ENCODE data around the gene TMPRSS11E.
"Not testable (repeated sequence)": the region's sequence is repeated elsewhere in the genome, so short reads cannot be mapped to it uniquely, and the experiment has no call there.

The TMPRSS11E gene, protein sequence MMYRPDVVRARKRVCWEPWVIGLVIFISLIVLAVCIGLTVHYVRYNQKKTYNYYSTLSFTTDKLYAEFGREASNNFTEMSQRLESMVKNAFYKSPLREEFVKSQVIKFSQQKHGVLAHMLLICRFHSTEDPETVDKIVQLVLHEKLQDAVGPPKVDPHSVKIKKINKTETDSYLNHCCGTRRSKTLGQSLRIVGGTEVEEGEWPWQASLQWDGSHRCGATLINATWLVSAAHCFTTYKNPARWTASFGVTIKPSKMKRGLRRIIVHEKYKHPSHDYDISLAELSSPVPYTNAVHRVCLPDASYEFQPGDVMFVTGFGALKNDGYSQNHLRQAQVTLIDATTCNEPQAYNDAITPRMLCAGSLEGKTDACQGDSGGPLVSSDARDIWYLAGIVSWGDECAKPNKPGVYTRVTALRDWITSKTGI

DNA sequence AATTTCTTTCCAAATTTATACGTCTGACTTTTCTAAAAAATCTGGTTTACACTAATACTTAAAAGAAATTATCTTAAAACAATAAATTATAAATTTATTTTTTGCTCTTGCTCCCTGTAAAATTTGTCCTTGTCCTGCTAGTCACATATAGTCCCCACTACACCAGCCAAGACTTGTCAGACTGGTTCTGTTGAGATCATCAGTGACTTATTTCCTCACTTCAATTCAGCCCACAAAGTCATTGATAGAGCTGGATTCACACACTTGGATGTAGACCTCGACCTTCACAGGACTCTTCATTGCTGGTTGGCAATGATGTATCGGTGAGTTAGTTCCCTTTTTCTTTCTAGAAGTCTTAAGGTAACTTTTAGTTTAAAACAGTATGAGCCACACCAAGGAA, at the start of gene TMPRSS11E:
TSS of gene TMPRSS11E (plus strand) at position 263 of the 400 bp plus-strand sequence. CDS start at position 313, 50 bp downstream.
- no peak for DNase-seq

DNA sequence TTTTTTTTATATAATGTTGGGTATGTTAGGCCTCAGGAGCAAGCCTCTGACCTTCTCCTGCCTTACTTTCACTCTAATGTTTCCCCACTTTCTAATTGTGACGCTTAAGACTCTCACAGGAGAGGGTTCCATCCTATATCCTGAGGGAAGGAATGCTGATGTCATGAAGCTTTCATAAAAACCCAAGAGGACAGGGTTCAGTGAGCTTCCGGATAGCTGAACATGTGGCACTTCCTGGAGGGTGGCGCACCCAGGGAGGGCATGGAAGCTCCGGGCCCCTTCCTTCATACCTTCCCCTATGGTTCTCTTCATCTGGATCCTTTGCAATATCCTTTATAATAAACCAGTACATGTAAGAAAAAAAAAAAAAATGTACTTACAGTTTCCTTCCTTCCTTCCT, 48.0 kb upstream of the TMPRSS11E start:
- DNase-seq: no peak

DNA sequence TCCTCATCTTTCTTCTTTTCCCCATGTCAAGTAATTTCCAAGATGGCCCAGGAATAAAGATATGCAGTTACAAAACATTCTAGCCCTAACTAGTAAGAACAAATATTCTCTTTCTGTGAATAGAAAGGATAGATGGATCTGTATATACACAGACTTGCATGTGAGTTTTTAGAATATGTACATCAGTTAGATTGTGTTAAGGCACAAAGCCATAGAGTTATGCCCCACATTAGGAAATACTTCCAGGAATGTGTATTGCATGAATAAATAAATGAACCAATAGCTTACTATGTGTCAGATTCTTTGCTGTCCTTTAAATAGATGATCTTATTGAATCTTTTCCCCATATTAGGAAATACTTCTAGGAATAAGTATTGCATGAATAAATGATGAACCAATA, 46.0 kb upstream of the TMPRSS11E start:
- no peak for DNase-seq

DNA sequence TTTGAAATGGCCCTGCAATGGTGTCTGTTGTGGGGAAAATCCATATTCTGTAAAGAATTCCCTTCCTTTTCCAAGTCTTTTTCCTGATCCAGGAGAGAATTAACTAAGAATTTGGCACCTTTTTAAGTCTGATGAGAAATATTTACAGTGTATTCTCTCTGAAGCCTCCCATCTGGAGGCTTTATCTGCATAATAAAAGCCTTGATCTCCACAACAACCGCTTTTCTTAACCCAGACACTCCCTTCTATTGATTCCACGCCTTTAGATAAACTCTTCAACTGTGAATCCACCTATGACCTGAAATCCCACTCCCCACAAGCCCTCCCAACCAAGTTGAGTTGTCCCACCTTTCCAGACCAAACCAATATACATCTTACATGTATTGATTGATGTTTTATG, 43.1 kb upstream of the TMPRSS11E start:
- DNase-seq: no peak

DNA sequence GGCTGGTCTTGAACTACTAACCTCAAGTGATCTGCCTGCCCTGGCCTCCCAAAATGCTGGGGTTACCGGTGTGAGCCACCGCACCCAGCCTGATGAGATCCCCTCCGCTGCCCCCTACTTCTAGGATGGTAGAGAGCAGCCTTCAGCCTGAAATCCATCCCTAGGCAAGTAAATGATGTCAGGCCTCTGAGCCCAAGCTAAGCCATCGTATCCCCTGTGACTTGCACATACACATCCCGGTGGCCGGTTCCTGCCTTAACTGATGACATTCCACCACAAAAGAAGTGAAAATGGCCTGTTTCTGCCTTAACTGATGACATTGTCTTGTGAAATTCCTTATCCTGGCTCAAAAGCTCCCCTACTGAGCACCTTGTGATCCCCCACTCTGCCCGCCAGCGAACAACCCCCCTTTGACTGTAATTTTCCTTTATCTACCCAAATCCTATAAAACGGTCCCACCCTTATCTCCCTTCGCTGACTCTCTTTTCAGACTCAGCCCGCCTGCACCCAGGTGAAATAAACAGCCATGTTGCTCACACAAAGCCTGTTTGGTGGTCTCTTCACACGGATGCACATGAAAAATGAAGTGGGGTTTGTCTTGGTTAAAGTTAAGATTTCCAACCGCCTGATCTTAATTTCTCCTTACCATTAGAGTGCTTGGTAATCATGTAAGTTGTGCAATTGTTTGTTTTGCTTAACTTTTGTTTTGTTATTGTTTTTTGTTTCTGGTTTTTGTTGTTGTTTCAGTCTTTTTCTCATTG, 41.4 kb upstream of the TMPRSS11E start:
- not testable (repeated sequence) for DNase-seq

DNA sequence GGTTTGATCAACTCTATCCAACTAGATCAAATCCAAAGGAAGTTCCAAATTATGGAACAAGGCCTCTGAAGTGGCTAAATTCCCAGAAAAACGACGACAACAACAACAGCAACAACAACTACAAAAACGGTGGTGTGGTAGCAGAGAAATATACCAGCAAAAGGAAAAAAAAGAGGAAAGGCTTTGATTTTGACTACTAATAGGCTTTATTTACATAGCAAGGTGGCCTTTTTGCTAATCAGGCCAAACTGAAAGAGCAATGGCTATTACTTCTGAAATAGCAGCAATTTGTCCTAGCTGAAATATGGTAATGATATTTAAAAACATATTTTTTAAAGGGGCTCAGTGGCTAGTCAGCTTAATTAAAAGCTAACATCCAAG, 40.8 kb upstream of the TMPRSS11E start:
- no peak for DNase-seq

DNA sequence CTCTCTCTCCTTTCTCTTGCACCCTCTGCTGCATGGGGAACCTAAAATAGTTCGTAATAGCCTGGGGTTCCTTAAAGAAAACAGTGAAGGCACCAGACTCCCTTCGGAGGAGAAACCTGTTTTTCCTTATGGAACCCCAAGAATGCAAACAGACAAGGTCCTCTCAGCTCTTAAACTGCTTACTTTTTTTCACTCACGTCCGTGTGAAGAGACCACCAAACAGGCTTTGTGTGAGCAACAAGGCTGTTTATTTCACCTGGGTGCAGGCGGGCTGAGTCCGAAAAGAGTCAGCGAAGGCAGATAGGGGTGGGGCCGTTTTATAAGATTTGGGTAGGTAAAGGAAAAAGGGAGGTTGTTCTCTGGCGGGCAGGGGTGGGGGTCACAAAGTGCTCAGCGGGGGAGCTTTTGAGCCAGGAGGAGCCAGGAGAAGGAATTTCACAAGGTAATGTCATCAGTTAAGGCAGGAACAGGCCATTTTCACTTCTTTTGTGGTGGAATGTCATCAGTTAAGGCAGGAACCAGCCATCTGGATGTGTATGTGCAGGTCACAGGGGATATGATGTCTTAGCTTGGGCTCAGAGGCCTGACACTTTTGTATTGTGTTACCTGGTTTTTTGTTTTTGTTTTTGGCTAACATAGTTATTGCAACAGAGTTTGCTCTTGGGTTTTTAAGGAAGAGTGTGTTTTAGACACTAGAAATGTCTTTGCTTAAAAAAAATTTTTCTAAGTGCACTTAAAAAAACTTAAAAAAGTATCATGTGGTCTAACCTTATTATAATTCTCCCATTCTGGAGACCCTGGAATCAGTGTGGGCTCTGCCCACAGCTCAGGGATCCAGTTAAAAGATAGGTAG, 40.0 kb upstream of the TMPRSS11E start:
- not testable (repeated sequence) for DNase-seq

DNA sequence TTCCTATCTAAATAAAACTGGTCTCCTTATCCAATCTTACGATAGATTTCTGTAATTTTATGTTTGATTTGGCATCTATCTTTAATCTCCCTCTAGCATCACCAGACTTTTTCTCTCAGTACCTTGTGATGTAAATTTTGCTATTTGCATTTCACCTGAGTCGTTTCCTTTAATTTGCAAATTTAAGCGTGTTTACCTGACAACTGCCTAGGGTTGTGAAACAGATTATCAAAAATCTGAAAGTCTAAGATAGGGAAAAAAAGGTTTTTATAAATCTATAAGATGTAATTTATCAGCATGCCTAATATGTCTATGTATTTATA, 39.4 kb upstream of the TMPRSS11E start:
- no peak for DNase-seq

DNA sequence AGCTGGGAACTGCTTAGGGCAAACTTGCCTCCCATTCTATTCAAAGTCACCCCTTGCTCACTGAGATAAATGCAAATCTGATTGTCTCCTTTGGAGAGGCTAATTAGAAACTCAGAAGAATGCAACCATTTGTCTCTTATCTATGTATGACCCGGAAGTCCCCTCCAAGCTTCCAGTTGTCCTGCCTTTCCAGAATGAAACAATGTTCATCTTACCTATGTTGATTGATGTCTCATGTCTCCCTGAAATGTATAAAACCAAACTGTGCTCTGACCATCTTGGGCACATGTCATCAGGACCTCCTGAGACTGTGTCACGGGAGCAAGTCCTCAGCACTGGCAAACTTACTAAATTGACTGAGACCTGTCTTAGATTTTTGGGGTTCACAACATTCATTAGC, 37.1 kb upstream of the TMPRSS11E start:
- DNase-seq: no peak

DNA sequence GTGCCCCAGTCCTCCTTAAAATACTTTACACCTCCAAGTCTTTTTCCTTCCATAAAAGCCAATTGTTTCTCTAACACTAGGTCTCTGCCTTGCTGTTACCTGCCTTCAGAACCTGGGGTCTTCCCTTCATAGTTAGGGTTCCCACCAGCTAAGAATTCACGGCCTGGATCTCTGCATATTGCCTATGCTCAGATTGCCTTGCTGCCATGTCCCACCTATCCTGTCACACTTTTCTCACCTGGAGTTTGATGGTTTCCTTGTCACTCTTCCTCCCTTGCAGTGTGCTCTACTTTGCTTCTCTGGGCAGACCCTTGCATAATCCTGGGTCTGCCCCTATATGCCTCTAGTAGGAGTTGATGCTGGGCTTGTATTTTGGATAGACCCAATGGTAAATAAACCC, 36.6 kb upstream of the TMPRSS11E start:
- no peak for DNase-seq

DNA sequence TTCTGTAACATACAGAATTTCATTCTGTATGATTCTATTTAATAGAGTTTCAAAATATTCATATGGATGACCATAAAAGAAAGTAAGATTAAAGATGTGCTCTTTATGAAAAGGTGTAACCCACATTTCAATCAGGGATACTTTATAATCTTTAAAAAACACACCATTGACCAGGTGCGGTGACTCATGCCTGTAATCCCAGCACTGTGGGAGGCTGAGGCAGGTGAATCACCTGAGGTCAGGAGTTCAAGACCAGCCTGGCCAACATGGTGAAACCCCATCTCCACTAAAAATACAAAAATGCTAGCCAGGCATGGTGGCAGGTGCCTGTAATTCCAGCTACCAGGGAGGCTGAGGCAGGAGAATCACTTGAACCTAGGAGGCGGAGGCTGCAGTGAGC, 35.2 kb upstream of the TMPRSS11E start:
- not testable (repeated sequence) for DNase-seq

DNA sequence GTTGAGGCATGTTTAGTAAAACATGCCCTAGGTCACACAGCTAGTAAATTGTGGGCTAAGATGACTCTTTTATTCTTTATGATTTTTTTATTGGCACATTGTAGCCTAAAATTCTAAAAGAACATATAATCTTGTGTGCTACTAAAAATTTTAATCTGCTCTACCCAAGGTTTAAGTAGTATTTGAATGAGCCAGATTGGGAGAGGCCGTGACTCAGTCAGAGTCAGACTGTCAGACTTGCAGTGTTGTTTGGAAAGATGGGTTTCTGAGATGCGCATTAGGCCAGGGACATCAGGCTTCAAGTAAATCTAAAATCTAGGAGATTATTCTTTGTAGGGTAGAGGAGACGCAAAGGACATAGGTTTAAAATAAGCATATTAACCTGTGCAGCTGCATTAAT, 30.7 kb upstream of the TMPRSS11E start:
- no peak for DNase-seq

DNA sequence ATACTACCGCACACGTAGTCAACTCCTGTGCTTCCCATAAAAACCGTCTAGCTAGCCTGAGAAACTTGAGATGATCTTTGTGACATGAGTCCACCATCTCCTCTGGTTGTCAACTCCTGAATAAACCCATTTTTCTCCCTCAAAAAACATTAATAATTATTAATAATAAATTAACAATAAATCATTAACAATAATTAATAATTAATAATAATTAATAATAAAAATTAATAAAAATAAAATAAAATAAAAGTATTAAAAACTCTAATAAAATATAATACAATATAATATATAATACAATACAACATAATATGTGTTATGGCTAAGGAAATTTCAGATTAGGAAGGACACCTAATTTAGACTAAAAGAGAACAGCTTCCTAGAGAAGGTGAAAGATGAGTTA, 20.7 kb upstream of the TMPRSS11E start:
- DNase-seq: no peak

DNA sequence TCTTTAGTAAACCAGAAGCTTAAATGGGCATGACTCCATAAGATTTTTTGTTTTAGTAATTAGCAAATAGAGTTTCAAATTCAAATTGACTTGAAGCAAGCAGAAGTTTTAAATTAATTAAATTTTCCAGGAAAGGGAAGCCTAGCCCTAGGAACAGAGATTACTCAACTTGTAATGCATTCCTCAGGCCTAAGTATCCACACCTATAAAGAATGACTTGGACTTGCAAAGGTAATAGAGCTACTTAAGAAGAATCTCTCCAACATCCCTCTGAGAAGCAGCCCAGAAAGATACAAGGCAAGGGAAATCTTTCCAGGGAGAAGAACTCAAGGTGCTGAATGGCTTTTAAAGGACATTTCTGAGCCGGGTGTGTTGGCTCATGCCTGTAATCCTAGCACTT, 16.9 kb upstream of the TMPRSS11E start:
- DNase-seq: no peak

DNA sequence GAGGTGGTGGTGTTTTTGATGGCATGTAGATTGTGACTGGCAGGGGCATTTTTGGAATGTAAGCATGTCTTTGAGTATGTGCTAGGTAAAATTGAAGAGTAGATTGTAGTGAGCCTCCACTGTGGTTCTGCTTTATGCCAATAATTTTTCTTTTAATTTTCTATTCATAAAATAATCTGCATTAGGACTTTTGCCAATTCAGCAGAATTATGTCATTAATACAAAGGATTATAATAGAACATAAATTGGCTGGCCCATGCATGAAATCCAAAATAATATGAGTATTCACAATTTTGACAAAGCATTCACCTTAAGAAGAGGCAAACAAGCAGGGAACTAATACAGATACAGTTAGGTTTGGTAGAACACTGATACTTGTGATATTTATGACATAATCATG, 14.9 kb upstream of the TMPRSS11E start:
- no peak for DNase-seq

DNA sequence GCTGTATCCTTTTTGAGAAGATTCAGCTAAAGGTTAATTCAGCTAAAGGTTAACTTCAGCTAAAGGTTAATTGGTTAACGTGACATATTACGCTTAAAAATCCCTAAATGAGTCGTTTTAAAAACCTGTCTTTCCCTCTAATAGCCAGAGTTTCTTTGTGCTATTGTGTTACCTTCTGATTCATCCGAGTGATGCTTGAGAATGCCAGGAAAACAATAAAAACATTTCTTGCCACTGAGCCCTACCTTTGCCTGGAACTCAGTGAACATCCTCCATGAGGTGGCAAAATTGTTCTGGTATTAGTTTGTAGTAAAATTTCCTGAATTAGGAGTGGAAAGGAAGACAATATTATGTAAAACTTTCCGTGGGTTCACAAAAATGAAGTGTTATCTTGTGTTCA, 13.7 kb upstream of the TMPRSS11E start:
- no peak for DNase-seq

DNA sequence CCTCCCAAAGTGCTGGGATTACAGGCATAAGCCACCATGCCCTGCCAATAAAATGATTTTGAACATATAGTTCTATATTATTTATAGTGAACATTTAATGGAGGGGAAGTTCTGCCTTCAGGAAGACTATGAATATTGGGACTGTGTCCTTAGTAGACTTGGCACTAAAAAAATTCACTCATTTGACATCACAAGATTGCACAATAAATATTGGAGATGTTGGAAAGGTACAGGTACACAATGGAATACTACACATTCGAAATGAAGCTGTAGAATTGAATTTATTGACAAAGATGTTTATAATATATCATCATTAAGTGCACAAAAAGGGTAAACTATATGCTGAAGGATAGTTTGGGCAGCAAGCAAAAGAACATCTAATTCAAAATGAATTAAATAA, 13.0 kb upstream of the TMPRSS11E start:
- no peak for DNase-seq

DNA sequence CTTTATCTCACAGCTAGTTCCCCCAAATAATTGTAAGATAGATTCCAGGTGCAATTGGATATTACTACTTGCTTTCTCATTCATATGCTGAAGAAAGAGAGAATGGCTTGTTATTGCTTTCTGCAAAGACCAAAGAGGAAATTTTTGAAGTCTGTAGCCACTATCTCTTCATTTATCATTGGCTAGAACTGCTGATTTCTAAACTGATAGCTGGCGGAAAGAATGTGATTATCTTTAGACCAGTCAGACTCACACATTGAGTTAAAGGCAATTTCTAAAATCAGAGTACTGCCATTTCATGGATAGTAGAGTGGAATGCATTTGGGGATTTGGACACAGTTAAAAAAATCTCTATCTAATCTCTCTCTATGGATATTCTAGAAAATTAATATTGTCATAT, 12.4 kb upstream of the TMPRSS11E start:
- no peak for DNase-seq

DNA sequence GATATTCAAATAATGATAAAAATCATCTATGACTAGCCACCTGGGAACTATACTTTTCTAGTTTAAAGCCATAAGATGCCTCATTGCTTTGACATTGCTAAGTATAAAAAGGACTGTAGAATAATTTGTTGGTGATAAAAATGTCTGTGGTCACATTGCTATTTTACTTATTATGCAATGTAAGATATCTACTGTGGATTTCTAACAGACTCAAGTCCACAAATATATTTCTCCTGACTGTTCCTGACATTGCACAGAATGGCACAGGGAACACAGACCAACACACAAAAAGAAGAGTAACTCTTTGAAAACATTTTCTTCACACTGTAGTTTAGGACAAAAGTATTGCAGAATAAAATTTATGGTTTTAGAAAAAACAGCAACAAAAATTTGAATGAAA, 2.2 kb upstream of the TMPRSS11E start:
- DNase-seq: no peak

DNA sequence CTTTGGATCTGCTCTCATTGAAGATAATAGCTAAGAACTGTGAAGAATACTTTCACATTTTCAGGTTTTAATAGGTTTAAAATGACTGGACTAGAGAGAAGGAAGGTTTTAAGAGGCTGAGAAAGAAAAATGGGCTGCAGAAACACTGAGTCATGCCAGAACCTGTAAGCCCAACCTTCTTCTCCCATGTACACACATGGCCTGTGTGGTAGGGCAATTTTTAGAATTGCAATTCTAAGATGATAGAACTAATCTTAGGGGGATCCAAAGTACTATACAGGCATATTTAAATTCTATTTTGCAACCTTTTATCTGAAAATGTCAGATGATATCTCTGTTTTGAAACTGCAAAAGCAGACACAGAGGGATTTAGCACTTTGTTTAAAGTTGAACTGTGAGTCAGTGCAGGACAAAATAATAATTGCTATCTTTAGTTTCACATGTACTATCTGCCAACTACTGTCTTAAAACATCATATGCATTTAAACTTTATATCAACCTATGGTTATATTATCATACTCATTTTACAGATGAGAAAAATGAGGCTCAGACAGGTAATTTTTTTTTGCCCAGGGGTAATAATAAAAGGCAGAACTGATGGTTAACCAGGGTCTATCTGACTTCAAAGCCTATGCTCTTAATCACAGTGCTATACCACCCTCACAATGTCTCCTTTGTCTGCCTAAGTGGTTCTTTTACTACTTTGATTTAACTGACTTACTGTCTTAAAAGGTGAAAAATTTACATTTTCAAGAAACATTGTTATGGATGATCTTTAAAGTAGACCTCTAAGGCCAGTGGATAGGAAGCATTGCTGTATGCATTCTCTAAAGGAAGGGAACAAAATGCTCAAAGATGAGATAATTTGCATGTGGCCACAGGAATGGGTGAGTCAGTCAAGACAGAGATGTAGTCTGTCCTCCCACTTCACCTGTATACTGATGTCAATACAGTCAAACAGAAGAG, 4.3 kb downstream of the TMPRSS11E start:
- no peak for DNase-seq

DNA sequence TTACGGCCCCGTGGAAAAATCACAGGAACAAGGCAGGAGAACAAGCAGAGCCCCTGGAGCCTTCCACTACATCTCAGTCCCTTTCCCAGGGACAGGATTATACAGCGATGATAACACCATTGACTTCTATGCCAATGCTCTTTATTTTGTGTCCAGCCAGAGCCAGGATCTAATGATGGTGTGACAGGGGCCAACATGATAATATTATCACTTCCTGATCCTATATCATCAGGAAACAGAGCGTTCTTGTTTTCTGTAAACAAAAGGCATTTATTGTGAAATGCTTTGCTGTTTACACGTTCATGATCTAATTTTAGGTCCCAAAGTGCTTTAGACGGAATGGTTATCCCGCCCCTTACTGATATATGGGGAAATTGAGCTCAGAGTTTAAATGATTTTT, 12.8 kb downstream of the TMPRSS11E start:
- DNase-seq: no peak

DNA sequence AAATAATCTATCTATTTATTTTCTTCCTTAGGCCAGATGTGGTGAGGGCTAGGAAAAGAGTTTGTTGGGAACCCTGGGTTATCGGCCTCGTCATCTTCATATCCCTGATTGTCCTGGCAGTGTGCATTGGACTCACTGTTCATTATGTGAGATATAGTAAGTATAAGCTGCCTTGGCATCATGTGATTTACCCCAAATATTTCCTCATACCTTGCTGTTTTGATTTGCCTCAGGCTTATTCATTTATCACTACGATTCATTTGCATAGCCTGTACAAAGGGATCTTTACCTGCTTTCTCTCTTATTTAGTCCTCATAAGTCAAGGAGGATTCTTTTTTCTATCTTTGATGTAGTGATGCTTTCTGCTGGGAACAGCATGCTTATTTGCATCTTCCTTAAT, 14.5 kb downstream of the TMPRSS11E start:
- no peak for DNase-seq

Data from NCI-H524 treated with DMSO at 0.1 percent for 48 hours (cell line).